GM23248 (cell line): Measurements from ENCODE around the gene FBXO46.

Source experiments
- EZH2 ChIP-seq: fragments of 200-600 bp; sonication (generic); IDR thresholded peaks from 2 replicates; pipeline ENCODE4 v1.6.1; 2018; ENCODE audit warnings: antibody characterized with exemption, mild to moderate bottlenecking; ENCODE audit not compliant: insufficient read depth, poor library complexity, severe bottlenecking
- EZH2phosphoT487 ChIP-seq: fragments of 200-600 bp; sonication (generic); IDR thresholded peaks from 2 replicates; pipeline ENCODE4 v1.6.1; 2018; ENCODE audit warnings: antibody characterized with exemption, moderate library complexity, mild to moderate bottlenecking, low read depth; ENCODE audit not compliant: insufficient read depth

- TF ChIP-seq EZH2: no peak
- no peak for TF ChIP-seq EZH2phosphoT487
Observed at GRCh38 chr19:45710356-45711130, 20.2 kb downstream of the FBXO46 start.
